HG03135 (cell line): ENCODE measurements around the gene OR6B2.

ENCODE experiments used
- ATAC-seq: cut with Tn5 transposase; IDR thresholded peaks from one replicate; pipeline ENCODE4 v1.9.1; 2021; ENCODE audit warnings: mild to moderate bottlenecking, moderate library complexity; ENCODE audit not compliant: unreplicated experiment

The OR6B2 gene

DNA sequence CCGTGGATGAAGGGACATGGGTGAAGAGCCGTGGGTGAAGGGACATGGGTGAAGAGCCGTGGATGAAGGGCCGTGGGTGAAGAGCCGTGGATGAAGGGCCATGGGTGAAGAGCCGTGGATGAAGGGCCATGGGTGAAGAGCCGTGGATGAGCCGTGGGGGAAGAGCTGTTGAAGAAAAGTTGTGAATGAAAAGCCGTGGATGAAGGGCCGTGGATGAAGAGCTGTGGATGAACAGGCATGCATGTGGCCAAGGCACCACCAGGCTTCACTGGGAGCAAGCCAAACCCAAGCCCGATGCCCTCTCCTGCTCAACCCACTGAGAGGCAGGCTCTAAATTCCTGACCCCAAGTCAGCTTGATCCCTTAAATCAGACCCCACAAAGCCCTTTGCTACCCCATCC lies 12.5 kb upstream of the OR6B2 start:
- ATAC-seq, result no peak

DNA sequence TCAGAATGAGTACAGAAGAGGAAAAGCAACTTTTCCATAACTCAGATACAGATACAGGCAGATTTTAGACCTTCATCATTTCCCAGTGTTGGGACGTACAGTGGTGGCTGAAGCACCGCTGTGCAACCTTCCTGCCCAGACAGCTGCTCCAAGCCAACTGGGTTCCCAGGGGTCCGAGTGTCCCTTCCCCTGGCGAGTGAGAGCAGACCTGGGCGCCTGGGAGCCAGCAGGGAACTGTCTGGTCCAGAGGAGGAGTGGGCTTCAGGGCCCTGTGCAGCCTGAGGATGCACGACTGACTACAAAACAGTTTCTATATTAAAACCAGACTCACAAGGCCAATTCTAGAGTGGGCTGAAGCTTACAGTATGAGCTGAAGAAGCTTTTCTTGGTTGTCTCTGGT lies 11.1 kb upstream of the OR6B2 start:
- no peak for ATAC-seq

DNA sequence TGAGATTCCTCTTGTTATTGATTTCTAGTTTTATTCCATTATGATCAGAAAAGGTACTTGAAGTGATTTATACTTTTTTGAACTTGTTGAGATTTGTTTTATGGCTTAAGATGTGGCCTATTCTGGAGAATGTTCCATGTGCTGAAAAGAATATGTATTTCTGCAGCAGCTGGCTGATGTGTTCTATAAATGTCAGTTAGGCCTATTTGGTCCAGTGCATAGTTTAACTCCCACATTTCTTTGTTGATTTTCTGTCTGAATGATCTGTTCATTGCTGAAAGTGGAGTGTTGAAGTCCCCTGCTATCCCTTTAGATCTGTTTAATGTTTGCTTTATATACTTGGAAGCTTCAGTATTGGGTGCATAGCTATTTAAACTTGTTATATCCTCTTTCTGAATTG lies 7.1 kb upstream of the OR6B2 start:
- no peak for ATAC-seq

DNA sequence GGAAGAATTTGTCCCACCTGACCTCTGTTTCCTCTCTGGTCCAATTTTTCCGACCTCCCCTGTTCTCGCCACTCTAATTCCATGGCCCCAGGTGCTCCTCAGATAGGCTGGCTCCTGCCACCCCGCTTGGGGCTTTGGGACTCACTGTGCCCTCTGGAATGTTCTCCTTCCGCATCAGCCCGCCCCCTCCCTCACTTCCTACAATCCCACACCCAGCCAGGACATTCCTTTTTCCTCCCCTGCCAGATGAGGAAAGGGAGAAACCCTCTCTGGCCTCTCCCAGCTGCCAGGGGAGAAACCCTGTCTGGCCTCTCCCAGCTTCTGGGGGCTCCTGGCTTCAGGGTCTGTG lies 3.1 kb upstream of the OR6B2 start:
- no peak for ATAC-seq

DNA sequence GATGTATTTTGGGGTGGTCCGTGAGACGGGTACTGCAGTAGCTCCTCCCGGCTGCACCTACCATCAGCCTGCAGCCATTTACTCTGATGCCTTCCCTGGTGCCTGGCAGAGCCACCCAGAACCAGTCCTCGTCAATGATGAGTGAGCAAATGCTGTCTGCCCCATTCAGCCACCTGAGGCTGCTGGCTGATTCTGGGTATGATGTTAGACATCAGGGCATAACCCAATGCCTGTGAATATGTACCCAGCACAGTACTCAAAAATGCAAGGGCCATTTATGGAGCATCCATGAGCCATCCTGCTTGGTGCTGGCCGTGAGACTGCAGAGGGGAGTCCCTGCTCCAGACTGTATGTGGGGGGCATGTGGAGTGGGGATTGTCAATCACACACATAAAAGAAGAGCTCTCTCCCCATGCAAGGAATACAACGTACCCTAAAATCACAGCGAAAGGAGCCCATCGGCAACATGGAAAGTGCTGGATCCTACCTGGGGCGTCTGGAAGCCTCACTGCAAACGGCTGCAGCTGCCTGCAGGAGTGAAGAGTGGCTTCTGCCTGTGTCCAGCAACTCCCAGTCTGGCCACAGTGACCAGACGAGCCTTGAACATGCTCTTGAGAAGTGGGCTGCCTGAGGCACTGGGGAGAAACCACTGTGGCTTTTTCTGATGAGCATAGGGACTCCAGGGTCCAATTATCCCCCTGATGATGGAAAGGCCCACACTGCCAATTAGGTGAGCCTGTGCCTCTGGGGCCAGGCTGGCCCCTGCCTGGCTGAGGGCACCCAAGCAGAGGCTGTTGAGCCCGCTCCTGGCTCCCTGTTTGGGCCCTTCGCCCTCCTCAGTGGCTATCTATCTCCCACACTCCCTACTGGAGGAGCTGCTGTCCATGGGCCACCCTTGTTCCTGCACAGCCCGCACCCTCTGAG lies 2.4 kb upstream of the OR6B2 start:
- no peak for ATAC-seq

DNA sequence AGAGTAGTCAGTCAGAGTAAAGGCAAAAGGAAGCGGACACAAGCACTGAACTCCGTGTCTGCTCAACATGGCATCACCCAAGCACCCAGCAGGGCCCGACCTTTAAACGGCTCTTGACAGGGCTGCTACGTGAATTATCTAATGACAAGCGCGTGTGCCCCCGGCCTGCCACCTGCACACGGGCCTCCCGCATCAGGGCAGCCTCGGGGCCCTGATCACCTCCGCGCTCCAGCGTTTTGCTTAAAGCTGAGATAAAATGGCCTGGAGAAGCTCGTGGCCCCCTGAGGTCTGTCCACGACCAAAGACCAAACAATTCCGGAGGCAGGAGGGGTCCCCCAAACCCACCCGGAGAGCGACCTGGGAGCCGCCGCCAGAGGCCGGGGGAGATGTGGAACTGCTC lies 5.5 kb downstream of the OR6B2 start:
- ATAC-seq, result peak; percentile 8

DNA sequence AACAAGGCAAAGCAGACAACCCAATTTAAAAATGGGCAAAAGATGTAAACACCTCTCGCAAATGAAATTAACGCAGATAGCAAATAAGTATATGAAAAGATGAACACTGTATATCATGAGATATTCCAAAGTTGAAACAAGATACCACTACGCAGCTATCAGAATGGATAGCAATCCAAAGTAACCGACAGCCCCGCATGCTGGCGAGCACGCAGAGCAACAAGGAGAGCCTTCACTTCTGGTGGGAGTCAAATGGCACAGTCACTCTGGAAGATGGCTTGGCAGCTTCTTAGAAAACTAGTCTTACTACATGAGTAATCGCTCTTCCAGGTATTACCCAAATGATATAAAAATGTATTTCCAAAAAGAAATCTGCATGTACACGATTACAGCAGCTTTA lies 6.4 kb downstream of the OR6B2 start:
- no peak for ATAC-seq

DNA sequence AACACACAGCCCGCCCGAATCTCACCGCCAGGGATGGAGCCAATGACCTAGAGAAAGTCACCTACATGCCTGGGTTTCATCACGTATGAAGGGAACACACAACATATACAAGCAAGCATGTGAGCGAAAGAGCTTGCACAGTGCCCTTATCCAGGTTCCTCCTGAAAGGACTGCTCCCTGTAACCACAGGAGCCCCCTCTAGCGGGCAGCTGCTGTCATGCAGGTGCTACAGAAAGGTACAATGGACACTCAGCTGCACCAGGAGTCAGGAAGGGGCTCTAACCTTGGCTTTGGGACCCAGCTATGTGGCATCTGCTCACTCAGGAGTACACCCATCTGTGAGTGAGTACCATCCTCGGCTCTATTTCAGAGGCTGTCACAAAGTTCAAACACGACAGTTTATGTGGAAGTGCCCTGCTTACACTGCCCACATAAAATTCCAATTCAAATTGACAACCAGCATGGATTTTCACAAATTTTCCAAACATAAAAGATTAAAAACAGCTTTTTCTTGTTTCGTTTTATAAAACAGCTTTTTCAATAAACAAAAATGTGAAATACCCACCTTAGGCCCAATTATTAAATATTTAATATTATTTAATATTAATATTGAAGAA lies 8.6 kb downstream of the OR6B2 start:
- no peak for ATAC-seq

DNA sequence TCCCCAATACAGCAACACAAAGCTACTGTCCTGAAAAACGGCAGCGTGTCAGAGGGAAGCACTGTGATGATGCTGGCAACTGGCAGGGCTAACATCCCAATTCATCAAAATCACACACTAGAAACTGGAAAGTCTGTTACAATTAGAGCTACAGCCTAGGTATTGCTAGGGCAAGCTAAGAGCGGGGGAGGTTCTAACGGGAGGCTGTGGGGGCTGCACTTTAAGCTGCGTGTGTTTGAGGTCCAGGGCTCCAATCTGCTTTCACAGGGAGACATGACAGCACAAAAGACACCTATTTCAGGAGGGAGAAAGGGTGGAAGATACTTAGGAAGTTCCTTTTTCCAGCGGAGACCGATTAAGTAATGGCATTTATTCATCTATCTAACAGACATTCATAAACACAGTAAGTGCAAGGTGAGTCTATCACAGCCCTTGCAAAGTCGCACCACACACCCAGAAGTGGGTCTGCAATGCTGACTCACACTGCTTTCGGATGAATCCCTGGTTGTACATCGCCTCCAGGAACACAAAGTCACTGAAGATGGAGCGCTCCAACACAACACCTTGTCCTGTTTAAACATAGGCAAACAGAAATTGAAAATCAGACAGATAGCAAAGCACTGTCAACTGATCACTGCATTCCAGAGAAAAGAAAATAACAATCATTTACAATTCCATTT lies 12.0 kb downstream of the OR6B2 start:
- no peak for ATAC-seq

DNA sequence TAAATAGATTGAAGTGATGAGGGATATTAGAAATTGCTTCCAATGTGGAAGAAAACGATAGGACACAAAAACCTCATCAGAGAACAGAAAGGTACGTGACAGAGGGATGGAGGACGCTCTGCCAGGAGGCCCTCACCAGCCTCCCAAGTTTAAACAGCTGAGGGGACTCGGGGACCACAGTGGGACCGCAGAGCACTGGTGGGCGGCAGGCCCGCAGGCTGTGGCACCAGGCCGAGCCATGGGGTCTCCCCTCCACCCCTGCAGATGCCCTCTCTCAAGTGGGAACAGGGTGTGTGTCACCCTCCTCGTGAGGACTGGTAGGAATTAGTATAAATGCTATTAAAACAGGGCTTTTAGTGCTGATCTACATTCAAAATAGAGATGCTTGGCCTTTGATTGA lies 15.9 kb downstream of the OR6B2 start:
- ATAC-seq, result no peak

DNA sequence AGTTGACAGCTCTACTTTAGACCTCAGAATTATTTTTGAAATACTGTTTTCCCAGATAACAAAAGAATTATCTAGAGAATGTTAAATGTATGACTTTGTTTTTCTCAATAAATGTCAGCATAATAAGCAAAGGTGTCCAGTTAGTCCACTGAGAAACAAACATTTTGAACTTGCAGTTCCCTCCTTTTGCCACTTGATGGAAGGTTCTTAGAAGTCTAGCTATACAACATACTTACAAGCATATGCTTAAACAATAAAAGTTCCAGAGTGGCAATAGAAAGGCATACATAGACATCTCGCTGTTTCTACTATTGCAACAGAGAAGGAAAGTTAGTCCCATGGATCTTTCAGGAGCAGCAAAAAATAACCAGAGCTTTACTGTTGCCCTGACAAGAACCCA lies 16.9 kb downstream of the OR6B2 start:
- ATAC-seq, result no peak

DNA sequence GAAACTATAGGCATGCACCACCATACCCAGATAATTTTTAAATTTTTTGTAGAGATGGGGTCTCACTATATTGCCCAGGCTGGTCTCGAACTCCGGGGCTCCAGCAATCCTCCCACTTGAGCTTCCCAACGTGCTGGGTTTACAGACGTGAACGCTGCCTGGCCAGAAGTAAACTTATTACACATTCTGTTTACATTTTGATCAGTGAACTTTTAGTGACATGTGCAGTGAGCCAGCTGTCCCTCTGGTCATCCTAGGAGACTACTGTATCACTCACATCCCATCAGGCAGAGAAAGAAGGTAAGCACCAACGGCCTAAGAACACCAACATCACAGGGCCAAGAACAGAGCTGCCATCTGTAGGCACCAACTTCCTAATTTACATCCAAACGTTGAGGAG lies 27.2 kb downstream of the OR6B2 start:
- no peak for ATAC-seq

DNA sequence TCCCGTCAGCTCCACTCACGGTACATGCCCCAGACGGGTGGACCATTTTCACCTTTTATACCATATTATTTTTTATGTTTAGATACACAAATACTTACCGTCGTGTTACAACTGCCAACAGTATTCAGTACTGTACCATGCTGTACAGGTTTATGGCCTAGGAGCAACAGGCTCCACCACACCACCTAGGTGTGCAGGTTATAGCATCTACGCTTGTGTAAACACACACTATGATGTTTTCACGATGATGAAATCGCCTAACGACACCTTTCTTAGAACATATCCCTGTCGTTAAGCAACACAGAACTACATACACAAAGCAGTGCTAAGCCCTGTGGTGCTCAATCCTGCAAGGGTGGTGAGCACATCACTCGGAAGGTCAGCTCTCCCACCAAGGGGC lies 29.6 kb downstream of the OR6B2 start:
- ATAC-seq, result no peak

DNA sequence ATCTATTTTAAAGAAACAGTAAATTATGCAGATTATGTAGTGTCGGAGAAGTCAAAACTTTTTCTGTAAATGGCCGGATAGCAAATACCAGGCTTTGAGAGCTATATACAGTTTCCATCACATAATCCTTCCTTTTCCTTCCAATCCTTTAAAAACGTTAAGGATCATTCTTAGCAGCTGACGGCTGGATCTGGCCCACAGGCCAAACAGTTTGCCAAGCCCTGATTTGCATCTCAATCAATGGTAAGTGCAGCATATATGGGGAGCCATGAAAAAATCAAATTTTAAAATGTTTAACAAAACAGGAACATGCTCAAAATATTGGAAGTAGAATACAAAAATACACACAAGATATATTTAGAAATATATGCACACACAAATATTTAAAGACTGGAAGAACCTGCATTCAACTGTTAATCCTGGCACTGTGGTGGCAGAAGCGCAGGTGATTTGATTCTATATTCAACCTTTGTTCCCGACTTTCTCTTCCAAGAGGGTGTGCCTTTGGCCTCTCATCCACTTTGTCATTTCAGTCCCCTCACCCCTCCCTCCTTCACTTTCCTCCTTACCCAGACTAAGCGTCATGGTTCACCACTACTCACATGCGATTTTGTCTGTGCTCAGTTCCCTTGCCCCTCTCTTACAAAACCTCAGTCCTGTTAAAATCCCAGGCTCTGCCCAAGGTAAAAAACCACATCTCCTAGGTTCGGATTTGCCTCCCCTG lies 32.4 kb downstream of the OR6B2 start:
- ATAC-seq, result no peak

DNA sequence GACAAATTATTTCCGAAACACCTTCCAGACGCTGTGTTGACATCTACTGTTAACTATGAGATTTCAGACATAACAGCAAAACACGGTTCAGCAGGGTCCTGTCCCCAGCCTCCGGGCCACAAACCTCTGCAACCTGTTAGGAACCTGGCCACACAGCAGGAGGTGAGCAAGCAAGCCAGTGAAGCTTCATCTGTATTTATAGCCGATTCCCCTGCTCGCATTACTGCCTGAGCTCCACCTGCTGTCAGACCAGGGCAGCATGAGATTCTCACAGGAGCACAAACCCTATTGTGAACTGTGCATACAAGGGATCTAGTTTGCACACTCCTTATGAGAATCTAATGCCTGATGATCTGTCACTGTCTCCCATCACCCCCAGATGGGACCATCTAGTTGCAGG lies 36.1 kb downstream of the OR6B2 start:
- ATAC-seq, result no peak

DNA sequence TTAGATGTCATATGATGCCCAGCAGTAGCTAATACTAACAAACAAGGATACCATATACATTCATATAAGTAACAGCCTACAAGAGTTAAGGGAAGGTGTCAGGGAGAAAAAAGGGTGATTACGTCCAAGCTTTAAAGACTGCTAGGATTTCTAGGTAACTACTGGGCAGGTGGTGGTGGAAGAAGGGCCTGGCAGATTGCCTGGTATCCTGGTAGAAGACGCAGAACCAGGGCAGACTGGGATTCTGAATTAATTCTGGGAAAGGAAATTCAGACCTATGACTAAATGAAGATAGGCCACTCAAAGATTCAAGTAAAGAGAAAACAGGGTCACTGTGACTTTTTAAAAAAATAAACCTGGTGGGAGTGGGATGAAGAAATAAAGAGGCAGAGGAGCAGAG lies 36.9 kb downstream of the OR6B2 start:
- ATAC-seq, result no peak

DNA sequence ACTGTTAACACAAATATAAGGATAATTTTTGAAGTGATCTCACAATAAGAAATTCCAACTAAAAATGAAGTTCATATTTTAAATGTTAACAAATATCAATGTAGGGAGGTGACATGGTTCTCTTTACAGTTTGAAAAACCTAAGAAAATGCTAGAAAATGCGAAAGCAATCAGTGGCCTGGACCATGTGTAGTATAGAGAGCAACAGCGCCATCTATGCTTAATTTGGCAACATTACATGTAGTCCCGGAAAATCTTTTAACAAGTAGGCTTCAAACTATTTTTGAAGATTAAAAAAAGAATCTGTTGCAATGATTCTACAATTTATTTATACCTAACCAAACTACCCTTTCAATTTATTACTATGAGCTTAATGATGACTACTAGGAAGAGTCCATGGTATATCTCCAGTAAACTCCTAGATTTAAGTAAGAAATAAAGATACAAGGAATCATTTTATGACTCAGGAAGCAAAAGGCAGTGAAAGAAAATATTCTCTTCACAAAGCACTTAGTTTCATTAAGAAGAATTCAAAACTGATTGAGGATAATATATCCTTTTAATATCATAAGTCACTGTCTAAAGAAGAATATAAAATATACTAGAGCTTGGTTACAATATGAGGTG lies 38.4 kb downstream of the OR6B2 start:
- no peak for ATAC-seq

DNA sequence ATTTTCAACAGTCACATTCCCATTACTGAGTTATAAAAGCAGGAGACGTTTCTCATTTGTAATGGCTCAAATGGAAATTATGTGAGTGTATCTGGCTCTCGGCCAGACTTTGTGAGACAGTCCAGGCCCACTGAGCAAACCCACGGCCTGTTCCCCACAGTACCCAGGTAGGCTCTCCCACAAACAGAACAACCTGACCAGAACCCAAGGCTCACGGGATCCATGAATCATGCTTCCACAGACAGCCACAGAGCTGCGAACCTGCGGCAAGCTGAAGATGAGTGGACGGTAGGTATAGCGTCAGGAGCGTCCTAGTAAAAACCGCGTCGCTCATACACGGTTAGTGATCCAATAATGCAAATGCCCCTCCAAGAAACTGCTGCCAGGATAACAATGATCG lies 39.3 kb downstream of the OR6B2 start:
- ATAC-seq, result no peak

DNA sequence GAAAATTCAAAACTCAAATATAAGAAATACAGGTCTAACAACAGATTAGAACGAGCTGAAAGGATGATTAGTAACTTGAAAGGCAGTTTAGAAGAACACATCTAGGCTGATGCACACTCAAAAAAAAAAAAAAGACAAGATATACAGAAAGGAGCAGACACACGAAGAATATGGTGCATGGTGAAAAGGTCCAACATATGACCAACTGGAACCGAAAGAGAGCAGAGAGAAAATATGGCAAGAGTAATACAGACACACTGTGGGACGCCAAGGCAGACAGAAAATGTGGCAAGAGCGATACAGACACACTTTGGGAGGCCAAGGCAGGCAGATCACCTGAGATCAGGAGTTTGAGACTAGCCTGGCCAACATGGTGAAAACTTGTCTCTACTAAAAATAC lies 44.9 kb downstream of the OR6B2 start:
- ATAC-seq, result no peak

DNA sequence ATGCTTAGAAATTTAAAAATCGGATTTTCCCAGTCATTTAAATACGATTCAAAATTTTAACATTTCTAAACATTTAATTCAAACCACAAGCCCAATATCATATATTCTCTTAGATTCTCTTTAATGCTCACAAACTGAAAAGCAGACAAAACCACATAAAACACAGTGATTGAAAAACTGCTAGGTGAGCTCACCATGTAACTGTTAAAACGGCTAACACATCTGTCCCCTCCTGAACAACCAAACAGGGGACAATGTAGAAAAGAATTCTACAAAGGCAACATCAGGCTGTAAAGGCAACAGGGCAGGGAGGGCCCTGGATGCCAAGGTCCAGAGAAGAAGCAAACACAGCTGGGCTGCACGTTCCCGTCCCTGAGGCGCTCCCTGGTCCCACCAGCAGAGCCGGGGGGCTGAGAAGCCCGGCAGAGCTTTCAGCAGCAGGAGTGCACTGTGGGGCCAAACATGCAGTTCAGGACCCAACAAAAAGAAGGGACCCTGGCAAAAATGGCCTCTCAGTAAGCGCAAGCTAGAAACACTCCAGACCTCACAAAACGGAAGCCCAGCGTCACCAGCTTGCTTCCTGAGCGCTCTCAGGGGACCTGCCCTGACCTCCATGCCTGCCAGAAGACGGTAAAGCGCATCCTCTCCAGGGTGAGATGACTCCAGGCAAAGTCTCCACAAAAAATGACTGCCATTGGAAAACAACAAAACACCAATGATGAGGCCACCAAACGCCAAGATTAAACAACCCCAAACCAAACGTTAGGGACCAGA lies 45.6 kb downstream of the OR6B2 start:
- ATAC-seq, result no peak
